ENCODE results near the gene PTPA.

The PTPA gene

DNA sequence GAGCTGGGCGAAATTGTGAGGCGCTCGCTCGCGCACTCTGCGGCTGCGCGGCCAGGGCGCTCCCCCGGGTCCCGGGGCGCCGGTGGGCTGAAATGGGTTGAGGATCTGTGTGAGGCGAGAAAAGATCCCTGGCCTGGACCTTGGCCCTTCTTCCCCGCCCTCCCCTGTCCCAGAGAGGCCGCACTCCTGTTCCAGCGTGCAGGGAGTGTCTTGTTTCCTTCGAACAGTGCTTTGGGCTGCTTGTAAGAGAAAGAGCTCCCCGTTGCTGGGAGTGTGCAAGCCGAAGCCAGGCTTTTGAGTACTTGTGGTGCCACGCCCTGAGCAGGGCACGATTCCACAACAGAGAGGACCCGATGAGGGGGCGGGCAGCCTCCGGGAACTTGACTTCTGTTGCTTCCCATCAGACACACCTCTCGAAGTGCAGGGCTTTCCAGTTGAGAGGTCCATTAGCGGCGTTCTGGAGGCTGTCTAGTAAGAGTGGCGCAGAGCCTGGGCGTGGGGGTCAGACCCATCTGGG lies 29.8 kb upstream of the PTPA start:
- DNase-seq (ENCODE audit: low read depth in 1 of 2, low spot score in 1 of 2) = no peak

DNA sequence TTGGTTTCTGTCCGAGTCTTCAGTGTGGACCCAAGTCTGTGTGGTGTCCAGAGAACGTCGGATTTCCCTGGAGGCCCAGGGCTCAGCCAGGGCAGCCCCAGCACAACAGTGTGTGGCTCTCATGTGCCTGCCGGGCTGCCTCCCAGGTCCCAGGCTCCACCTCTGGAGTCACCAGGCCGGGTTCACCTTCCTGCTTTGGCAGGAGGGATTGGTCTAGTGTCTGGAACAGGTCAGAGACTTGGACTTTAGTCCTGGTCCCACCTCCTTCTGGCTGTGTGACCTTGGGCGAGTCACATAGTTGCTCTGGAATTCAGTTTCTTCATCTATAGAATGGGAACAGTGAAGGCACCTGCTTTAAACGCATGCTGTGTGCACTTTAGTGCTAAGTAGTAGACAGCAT lies 27.1 kb upstream of the PTPA start:
- no peak for DNase-seq (ENCODE audit: low read depth in 1 of 2, low spot score in 1 of 2)

DNA sequence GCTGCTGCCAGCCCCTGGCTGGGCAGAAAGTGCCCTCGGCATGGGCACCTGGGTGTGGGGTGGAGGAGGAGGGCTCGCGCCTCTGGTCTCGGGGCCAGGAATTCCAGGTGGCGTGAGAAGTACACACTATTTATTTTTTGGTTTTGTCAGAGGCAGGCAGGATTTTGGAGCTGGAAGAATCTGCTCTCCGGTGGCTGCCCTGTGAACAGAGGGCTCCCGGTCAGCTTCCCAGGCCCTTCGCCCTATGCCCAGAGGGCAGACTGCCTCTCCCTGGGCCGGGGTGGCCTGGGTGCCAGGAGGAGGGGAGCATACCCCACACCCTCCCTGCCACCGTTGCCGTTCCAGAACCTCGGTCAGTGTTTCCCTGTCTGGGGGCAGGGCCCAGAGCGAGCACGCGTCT lies 22.0 kb upstream of the PTPA start:
- no peak for DNase-seq (ENCODE audit: low read depth in 1 of 2, low spot score in 1 of 2)

DNA sequence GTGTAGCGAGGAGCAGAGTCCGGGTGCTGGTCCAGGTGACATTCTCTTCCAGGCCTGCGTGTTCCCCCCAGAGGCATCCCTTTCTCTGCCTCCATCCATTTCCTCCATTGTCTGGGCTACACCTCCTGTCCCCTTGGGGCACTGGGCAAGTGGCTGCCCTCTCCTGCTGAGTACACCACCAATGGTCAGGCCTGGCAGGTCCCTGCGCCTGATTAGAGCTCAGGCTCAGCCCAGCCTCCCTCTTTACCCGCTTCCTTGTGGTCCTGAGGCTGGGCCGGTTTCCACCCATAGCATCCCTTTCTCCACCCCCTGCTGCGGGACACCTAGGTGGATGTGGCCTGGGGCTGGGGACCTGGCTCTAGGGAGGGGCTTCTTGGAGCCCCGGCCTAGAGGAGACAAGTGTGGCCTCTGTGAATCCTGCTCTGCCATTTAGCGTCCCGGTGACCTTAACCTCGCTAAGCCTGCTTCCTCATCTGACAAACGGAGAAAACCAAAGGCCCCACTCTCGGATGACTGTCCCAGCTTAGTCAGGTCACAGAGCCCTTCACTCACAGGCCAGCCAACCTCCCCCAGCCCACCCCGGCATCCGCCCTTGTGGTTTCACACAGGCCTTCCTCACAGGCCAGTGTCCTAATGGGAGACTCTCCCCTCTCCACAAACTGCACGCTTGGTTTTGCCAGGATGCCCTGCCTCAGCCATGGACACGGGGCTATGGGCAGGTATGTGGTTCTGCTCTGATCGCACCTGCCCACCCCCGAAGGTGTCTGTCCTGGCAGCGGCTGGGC lies 17.4 kb upstream of the PTPA start:
- no peak for DNase-seq (ENCODE audit: low read depth in 1 of 2, low spot score in 1 of 2)

DNA sequence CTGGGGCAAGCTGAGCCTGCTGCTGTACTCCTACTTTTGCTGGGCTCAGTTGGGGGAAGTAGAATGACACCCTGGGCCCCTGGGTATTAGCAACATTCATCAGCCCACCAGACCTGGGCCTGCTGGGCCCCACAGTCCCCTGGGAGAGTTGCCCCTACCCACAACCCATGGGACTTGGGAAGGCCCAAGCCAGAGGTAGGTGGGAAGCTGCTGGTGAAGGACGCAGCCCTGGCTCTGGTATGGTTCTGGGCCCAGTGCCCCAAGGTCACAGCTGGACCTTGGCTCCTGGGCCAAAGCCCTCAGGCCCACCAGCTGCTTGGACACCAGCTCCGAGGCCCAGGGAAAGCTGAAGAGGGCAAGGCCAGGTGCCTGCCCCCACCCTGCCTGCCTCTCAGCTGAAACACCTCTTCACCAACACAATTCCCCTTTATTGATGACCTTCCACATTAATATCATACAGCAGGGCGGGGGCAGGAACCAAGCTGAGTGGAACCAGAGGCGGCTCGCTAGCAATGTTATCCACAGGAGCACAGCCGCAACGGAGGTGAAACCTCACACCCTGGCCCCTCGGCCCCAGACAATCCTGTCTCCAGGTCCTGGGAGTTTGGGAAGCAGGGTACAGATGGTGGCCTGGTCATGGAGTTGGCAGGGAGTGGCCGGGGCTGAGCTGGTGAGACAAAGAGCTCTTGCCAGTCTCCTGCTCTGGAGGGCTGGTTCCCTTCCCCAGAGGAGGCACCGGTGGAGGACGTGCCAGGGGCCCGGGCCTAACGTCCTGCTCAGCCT lies 16.6 kb upstream of the PTPA start:
- DNase-seq (ENCODE audit: low read depth in 1 of 2, low spot score in 1 of 2) = no peak

DNA sequence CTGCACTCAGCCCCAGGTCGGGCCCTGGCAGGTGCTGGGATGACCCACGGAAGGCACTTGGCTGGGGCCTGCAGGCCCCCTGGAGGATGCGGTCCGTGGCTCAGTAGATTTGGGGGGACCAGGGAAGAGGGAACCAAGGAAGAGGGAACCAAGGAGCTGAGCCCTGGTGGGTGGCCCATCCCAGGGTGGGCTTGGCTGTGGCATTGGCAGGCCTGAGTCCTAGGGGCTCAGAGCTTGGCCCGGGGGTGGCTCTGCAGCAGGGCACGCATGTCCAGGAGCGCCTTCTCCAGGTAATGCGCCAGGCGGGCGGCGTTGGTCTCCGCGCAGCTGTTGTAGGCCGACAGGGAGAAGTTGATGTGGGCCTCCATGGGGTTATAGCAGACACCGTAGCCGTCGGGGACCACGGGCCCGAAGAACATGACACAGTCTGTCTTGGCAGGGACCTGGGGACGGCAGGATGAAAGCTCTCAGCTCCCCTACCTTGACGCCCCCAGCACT lies 16.0 kb upstream of the PTPA start:
- DNase-seq (ENCODE audit: low read depth in 1 of 2, low spot score in 1 of 2) = no peak

DNA sequence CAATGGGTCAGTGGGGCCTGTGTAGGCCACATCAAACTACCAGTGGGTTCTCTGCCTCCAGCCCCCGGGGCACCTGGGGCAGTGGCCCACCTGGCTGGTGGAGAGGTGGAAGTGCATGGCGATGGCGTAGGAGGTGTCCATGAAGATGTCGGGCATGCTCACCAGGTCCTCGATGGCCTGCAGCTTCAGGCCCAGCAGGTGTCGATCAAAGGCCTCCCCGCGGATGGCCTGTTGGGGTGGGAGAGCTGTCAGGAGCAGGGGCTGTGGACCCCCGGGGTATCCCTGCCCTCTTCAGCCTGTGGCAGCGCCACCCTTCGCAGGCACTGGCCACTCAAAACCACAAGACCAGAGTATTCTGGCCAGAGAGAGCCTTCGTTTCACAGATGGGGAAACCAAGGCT lies 15.3 kb upstream of the PTPA start:
- DNase-seq (ENCODE audit: low read depth in 1 of 2, low spot score in 1 of 2) = no peak

DNA sequence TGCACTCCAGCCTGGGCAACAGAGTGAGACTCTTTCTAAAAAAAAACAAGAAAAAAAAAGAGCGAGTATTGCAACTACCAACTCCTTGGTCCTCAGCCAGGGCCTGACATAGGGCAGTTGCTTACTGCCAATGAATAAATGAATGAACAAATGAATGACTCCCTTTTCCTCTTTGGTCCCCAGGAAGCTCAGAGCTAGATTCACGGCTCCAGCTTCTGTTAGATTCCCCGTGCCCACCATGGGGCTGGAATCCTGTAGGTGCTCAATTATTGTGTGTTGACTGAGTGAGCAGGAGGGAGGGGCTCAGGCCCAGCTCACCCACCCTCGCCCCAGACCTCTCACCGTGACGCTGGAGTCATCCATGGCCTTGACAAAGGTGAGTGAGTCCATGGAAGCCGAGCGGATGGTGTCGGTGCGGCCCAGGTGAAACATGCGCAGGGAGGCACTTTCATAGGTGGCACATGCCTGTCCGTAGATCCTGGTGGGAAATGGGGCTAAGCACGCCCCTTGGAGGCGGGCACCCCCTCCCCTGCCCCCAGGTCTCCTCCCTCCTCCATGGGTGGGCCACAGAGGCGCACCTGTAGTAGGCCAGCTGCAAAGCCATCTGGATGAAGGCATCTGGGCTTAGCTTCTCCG lies 13.4 kb upstream of the PTPA start:
- DNase-seq (ENCODE audit: low read depth in 1 of 2, low spot score in 1 of 2) = no peak

DNA sequence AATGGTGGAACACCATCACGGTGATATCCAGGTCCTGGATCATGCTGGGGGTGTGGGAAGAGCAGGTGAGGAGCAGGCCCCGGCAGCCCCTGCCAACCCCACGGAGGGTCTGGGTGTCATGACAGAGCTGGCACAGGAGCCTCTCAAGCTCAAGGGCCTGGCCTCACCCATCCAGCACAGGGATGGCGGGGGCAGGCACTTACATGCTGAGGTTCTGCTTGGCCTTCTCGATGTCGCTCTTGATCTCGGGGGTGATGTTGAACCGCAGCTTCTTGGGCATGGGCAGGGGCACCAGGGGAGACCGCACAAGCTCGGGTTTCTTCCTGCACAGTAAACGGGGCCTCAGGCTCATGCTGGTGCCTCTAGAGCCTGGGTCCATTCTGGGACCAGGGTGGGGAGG lies 12.9 kb upstream of the PTPA start:
- no peak for DNase-seq (ENCODE audit: low read depth in 1 of 2, low spot score in 1 of 2)

DNA sequence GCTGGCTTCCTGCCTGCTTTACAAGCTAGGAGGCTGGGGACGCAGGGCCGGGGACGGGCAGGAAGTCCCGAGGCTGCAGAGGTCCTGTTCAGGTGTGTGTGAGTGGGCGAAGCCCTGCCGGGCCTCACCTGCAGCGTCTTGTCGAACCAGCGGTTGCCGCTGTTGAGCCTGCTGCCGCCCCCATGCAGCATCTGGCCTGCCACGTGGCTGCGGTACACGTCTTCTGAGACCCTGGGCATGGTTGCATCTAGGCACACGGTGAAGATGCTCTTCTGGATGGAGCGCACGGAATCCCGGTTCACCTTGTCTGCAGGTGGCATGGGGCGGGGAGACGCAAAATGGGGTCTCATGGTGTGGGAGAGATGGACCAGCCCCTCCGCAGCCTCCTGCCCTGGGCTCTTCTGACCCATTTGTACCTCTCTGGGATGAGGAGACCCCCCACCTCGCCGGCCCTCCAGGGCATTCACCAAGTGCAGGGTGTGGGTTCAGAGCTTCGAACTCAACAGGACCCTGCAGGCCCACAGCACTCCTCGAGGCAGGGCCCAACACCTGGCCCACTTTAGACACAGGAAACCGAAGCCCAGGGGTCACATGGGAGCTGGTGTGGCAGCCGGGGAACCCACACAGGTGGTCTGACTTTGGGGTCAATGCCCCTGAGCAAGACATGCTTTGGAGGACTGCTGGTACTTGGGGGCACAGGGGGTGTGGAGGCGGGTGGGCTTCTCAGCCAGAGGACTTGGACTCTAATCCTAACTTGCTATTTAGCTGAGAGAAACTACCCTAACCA lies 10.6 kb upstream of the PTPA start:
- no peak for DNase-seq (ENCODE audit: low read depth in 1 of 2, low spot score in 1 of 2)

DNA sequence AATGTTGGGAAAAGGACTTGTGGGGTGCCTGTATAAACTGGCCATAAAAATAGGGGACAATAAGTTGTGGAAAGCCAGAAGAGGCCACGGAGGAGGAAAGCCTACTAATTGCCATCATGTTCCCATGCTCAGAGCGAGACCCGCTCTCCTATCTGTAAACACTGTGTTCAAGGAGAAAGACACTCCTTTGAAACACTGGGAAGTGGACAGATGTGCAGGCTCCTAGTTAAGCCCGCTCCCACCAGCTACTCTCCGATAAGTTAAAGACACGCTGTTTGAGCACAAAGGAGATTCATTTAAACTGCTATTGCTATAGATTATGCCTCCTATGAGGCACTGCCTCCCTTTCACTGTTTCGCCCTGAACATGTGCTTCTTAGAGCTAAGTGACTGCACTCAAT lies 9.9 kb upstream of the PTPA start:
- no peak for DNase-seq (ENCODE audit: low read depth in 1 of 2, low spot score in 1 of 2)

DNA sequence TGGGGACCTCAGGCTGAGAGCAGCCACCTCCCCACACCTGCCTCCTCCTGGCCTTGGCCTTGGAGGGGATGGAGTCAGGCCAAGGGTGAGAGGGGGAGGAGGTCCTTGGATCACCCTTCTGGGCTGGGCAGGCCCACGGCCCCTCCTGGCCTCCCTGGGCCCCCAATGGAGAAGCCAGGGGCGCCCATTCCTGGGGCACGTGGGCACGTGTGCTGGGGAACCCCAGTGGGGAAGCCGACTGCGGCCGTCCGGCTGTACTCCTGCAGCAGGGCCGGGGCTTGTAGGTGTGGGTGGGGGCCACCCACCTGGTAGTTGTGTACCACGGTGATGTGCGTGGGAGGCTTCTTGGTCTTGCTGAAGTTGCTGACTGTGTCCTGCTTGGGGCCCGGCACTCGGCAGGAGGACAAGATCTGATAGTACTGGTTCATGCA lies 9.1 kb upstream of the PTPA start:
- DNase-seq (ENCODE audit: low read depth in 1 of 2, low spot score in 1 of 2) = no peak

DNA sequence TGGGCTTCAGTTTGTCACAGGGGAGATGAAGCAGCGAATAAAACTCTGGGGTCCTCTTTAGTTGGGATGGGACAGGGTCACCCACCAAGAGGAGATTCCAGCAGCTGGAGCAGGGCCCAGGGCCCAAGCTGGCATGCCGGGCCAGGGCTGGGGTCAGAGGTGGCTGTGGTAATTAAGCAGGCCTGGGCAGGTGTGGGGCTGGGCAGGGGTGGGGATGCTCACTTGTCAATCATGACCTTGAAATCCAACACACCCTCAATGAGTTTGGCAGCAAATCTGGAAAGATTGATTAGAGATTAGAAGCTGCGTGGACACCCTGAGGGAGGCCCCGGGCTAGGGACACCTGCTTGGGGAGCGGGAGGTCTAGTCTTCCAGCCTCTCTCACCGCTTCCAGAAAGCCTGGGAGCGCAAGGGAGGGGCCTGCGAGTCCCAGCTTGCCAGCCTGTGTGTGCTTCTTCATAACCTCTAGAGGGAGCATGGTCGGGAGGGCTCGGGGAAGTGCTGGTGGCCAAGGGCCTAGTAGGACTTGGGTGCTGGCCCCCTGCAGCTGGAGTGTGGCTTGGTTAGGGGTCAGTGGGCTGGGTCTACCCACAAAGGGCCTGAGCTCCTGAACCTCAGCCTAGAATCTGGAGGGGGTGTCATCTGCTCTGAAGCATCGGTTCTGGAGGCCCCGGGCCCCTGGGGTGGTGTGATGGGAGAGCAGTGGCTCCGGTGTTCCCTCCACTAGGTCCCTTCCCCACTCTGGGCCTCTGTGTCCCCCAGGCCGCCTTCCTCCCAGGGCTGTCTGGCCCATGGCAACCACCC lies 8.2 kb upstream of the PTPA start:
- DNase-seq (ENCODE audit: low read depth in 1 of 2, low spot score in 1 of 2) = no peak

DNA sequence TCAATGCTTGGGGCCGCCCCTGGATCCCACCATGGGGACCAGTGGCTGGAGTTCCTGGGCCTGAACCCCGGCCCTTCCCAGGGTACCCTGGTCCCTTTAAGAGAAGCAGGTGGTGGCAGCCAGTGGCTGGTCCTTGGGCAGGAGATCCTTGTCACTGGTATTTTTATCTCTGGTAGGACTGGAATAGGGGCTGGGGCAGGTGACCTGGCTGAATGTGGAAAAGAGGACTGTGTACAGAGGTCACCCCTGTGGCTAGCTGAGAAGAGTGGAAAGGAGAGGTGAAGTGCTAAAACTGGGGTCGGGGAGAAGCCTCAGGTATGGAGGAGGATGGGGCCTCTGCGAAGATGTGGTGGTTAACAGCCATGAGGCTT lies 7.6 kb upstream of the PTPA start:
- DNase-seq (ENCODE audit: low read depth in 1 of 2, low spot score in 1 of 2) = no peak

DNA sequence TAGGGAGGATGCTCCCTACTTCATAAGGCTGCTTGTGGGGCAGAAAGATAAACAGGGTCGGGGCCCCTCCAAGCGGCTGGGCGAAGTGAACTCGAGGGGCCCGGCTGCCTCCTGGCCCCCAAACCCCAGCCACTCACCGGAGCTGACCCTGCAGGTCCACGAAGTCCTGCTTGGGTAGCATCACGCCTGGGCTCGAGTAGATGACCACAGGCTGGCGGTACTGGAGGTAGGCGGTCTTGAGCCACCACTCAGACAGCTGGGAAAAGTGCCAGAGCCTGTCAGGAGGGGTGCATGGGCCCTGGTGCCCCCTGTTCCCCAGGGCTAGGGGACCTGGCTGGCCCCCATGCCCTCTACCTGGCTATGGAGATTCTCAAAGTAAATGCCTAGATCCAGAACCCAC lies 7.2 kb upstream of the PTPA start:
- no peak for DNase-seq (ENCODE audit: low read depth in 1 of 2, low spot score in 1 of 2)

DNA sequence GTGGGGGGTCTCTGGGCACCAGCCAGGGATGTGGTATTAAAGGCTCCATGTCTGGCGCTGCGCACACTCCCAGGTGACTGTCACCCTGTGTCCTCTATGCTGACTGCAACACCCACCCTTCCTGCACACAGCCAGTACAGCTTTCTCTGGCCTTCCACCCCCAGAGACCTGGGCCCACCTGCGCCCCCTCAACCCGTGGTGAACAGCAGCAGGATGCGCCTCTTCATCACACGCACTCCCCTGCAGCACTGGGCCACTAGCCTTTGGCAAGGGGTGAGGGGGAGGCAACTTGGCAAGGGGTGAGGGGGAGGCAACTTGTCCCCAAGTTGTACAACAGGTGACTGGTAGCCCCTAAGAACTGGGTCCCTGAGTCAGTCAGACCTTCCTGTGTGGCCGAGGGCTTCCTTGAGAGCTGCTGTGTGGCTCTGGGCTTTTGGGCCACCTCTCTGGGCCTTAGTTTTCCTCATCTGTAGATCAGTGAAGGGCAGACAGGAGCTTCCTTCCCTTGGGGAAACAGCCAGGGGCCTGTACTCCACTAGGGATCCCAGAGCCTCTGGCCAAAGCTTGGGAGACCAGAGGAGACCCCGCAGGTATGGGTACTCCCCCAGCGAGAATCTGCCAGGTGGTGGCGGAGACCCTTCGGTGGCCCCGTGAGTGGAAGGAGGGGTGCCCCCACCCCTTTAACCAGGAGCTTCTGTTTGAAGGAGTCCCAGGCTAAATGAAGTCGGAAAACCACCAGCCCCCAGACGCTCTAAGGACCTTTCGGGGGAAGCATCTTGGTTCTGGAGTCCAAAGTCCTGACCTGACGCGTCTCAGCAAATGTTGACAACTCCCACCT lies 5.1 kb upstream of the PTPA start:
- no peak for DNase-seq (ENCODE audit: low read depth in 1 of 2, low spot score in 1 of 2)

DNA sequence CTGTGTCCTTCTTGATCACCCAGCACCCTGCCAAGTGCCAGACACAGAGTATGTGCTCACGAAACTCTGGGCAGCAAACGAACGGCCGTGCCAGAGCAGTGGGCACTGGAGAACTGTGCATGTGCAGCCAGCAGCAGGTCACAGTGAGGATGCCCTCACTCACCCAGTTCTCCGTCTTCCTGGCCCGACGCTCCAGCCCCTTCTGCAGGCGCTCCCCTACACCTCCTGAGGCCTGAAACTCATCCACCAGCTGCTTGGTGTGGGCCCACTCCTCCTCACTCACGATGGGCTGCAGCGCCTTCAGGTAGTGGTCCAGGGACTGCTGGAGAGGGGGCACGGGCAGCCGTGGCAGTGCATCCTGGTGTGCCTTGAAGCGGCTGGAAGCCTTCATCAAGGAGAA lies 3.6 kb upstream of the PTPA start:
- DNase-seq (ENCODE audit: low read depth in 1 of 2, low spot score in 1 of 2) = no peak

DNA sequence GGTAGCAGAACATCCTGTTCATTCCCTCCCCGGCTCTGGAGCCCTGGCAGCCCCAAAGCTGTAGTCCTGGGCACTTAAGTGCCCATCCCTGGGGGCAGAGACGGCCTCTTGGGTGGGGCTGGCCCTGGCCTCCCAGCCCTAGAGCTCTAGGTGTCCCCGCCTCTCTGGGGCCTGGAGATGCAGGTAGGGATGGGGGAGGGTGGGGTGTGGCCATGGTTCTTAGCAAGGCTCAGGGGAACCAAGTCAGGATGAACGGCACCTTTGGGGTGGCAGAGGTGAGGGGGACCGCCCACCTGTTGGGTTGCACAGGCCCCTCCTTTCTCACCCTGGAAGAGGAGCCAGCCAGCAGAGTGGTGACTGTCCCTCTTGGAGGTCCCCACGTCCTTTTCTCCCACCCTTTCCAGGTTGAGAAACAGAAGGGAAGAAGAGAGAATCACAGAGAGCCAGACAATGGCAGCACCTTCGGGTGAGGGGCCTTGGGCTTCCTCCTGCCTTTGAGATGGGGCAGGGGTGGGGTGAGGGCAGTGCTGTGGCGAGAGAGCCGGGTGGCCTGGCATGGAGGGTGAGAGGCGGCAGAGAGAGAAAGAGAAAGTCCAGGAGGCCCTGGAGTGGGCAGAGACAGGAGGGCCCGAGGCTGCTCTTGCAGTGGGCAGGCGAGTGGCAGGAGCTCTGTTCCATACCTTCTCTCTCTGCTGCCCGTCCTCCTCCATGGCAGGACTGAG lies 3.0 kb upstream of the PTPA start:
- DNase-seq (ENCODE audit: low read depth in 1 of 2, low spot score in 1 of 2) = no peak

All from stimulated activated CD4-positive, alpha-beta T cell treated with anti-CD3 and anti-CD28 coated beads, Interleukin-15, amount 100 ng/mL, for 1 hour (primary cell).